COLO668 (cell line): Measurements from ENCODE around the gene EPHA8.

Experiments
- DNase-seq: peaks from one replicate; lab custom pipeline; 2025; ENCODE audit not compliant: unreplicated experiment; lab: John Stamatoyannopoulos, UW

The EPHA8 gene

DNA sequence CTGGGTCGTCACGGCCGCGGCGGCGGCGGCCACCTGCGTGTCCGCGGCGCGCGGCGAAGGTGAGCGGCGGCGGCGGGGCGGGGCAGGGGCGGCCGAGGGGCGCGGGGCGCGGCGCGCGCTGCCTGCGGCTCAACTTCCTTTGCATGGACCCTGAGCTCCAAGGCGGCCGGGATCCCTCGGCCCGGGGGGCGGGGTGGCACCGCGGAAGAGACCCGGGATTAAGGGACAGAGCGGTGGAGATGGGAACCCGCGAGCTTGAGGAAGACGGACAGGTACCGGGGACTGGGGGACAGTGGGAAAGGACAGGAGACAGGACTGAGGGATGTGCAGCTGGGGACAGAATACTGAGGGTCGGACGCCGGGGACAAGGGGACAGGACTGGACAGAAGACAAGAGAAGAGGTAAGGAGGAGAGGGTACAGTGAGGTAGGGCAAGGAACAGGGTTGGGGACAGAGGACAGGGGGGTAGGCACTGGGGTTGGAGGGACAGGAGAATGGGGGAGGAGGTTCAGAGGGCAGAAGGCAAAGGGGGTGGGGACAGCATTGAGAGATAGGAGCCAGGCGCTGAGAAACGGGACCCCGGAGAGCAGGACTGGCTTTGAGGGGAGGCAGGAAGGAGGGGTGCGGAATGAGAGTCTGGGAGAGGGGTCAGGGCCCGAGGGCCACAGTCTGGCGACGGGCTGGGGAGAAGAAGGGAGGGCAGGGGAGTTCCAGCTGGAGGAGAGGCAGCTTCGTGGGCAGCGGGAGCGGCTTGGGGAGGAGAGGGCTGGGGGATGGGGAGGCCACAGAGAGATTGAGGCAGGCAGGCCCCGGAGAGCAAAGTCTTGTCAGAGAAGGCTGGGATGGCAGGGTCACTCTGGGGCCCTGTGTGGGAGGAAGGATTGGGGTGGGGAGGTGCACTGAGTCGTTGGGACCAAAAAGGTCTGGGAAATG is 648 bp downstream of the EPHA8 start:
- no peak for DNase-seq

GRCh38 chr1:22566161-22566560 is 2.9 kb downstream of the EPHA8 start:
- DNase-seq, result no peak

DNA sequence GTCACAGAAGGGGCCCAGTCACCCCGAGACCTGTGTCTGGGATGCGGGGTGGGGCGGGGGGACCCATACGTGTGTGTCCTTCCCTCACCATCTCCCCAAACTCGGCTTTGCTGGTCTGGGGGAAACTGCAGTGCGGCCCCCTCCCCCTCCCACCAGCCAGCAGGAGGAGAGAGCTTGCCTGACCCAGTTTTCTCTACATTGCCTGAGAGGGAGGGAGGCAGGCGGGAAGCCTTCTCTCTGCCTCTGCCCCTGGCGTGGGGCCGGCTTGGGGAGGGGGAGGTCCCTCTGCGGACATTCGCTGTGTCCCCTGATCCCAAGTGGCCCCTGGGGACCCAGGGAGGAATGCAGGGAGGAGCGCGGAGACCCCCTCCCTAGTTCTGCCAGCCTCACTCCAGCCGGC is 3.9 kb downstream of the EPHA8 start:
- no peak for DNase-seq

DNA sequence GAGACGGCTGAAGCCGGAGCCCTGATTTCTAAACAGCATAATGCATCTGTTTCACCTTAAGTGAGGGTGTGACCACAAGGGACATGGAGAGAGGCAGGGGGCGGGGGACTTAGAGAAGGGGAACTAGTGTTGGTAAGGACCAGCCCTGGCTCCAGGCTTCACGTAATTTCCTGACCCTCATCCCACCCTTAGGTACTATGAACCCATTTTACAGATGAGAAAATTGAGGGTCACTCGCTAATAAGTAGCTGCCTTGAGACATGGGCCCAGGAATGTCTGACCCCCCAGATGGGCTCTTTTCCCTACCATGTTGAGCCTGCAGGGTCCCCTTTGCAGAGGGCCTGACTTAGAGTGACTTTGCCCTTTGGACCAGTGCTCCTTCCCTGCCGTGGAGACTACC is 4.7 kb downstream of the EPHA8 start:
- no peak for DNase-seq

DNA sequence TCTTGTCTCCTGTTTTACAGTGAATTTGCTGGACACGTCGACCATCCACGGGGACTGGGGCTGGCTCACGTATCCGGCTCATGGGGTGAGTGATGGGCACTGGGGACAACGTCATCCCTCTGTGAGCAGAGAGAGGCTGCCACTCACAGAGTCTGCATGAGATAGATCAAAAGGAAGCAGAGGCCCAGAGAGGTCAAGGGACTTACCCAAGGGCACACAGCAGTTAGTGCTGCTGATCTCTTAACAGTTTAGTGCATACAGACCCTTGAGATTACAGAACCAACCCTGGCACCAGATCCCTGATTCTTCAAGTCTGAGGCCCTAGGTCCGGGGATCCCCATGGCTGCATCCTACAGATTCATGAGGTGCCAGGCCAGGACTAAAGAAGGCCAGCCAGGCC is 6.0 kb downstream of the EPHA8 start:
- DNase-seq, result no peak

GRCh38 chr1:22570140-22570909 is 7.0 kb downstream of the EPHA8 start:
- DNase-seq, result no peak

DNA sequence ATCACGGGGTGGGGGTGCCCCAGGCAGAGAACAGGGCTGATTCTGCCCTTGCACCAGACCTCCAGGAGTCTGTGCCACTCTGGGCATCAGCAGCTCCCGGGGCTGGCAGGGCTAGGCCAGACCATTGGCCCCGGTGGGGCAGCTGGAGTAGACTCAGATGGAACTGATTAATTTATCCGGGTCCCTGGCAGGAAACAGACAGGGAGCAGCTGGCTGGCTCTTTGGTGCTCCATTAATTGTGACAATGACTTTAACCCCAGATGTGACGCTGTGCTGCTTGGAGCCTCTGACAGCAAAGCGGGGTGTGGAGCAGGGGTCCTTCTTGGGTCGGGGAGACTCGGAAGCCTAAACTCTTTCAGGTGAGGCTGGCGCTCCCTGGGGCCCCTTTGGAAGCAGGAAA is 9.5 kb downstream of the EPHA8 start:
- DNase-seq, result no peak

- DNase-seq, result no peak
Measured at GRCh38 chr1:22573237-22573636, 9.9 kb downstream of the EPHA8 start.

GRCh38 chr1:22575532-22576149 is 12.4 kb downstream of the EPHA8 start:
- DNase-seq, result no peak

DNA sequence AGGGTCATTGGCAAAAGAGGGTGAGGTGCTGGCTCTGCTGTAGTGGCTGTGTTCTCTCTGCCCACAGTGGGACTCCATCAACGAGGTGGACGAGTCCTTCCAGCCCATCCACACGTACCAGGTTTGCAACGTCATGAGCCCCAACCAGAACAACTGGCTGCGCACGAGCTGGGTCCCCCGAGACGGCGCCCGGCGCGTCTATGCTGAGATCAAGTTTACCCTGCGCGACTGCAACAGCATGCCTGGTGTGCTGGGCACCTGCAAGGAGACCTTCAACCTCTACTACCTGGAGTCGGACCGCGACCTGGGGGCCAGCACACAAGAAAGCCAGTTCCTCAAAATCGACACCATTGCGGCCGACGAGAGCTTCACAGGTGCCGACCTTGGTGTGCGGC is 12.9 kb downstream of the EPHA8 start:
- DNase-seq, result no peak

- DNase-seq, result no peak
Measured at GRCh38 chr1:22576617-22577016, 13.3 kb downstream of the EPHA8 start.

DNA sequence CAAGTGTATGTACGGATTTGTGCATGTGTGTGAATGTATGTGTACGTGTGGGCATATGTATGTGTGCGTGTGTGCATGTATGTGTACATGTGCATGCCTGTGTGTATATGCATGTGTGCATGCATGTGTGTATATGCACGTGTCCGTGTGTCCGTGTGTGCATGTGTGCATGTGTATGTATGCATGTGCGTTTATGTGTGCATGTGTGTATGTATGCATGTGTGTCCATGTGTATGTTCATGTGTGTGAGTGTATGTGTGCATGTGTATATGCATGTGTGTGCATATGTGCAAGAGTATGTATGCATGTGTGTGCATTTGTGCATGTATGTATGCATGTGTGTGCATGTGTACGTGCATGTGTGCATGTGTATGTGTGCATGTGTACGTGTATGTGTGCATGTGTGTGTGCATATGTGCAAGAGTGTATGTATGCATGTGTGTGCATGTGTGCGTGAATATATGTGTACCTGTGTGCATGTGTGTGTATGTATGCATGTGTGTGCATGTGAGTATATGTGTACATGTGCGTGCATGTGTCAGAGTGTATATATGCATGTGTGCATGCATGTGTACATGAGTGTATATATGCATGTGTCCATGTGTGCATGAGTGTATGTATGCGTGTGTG is 15.6 kb downstream of the EPHA8 start:
- no peak for DNase-seq

GRCh38 chr1:22579541-22580155 is 16.4 kb downstream of the EPHA8 start:
- no peak for DNase-seq

DNA sequence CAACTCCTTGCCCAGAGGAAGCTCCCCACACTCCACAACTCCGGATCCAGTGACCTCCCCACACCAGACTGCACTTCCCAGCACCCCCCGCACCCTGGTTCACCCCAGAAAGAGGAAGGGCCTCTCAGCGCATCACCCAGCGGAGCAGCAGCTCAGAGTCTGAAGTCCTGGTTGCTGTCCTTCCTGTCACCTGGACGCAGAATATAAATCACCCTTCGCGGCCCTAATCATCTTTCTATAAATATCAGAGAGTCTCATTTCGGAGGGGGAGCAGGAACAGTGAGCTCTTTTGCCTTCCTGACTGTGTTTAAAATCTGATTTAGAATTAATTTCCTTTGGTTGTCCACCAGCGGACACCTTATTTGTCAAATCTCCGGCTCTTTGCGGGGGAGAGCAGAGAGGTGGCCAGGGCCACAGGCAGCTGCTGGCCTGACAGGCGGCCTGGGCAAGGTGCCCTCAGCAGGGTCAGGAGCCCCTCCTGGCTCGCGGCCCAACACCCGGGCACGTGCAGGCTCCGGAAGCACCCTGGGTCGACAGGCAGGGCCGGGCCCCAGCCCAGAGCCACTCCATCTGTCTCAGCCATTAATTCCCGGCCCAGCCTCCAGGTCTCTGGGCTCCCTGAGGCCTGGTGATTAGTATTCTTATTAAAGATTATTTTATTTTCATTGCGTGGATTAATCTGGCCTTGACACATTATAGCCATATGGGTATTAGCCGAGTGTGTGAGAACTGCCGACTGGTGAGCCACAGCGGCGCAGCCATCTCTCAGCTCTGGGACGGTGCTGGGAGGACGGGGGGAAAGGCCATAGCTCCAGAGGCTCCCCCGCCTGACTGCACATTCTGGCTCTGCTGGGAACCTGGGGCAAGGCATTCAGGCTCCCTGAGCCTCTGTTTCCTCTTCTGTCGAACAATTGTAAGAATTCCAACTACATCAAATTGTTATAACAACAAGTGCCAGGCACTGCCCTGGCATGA is 19.7 kb downstream of the EPHA8 start:
- DNase-seq, result no peak

- no peak for DNase-seq
Measured at GRCh38 chr1:22584001-22584562, 20.8 kb downstream of the EPHA8 start.

- no peak for DNase-seq
Measured at GRCh38 chr1:22584970-22585369, 21.7 kb downstream of the EPHA8 start.

DNA sequence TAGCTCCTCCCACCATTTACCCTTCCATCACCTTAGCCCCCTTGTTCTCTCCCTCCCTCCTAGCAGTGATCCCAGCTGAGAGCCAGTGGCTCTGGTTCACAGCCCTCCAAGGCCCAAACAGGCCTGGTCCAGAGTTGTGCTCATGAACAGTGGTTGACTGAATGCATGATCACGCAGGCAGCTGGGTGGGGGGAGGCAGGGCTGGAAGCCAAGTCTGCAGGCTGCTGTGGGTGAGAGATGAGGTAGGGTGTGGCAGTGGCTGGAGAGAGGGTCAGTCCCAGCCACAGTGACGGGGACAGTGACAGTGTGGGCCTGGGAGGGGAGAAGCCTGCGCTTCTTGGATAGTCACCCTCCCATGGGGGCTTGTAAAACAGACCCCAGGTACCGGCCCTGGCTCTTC is 22.2 kb downstream of the EPHA8 start:
- no peak for DNase-seq

DNA sequence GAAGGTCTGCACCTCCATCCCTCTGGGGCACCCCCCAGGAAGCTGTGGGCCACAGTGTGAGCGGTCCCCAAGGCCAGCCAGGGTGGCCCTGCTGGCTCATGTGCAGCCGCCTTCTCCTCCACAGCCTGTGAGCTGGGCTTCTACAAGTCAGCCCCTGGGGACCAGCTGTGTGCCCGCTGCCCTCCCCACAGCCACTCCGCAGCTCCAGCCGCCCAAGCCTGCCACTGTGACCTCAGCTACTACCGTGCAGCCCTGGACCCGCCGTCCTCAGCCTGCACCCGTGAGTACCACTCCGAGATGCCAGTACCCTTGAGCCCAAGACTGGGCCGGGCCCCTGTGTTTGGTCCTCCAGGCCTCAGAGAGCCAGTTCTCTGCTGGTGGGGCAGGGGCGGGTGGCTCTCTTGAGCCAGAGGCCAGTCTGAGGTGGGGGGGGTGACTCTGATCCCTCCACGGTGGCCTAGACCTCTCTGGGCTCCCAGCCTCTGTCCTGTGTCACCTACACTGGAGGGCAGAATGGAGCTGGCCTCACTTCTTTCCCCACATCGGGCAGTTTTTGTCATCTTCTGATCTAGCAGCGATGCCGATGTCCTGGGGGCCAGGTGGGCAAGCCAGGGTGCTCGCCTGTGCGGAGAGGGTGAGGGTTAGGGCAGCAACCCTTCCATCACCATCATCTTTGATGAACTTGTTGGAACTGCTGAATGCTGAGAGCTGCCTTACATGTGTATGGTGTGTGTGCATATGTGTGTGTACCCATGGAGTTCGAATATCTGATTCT is 23.3 kb downstream of the EPHA8 start:
- no peak for DNase-seq

- DNase-seq, result no peak
Measured at GRCh38 chr1:22587247-22587646, 24.0 kb downstream of the EPHA8 start.
